HL-60 (cell line): ENCODE measurements around the gene MYRIP.

Experiments
- CTCF ChIP-seq: IDR thresholded peaks from one replicate; pipeline ENCODE4 v1.5.1; 2011; ENCODE audit warnings: low read length, control low read depth, inconsistent platforms; ENCODE audit not compliant: insufficient read depth
- POLR2AphosphoS5 ChIP-seq: IDR thresholded peaks from 2 replicates; pipeline ENCODE4 v1.6.1; 2012; ENCODE audit warnings: low read depth
- SPI1 ChIP-seq: IDR thresholded peaks from 2 replicates; pipeline ENCODE4 v1.6.1; 2012; ENCODE audit warnings: low read depth, mild to moderate bottlenecking, borderline replicate concordance

- no peak for TF ChIP-seq CTCF
- TF ChIP-seq POLR2AphosphoS5, result no peak
- no peak for TF ChIP-seq SPI1
Measured at GRCh38 chr3:40169983-40170382, 360.6 kb downstream of the MYRIP start.
